ENCODE data around the gene PRKG1.
"Not testable (repeated sequence)": the region's sequence is repeated elsewhere in the genome, so short reads cannot be mapped to it uniquely, and the experiment has no call there.

Gene PRKG1

DNA sequence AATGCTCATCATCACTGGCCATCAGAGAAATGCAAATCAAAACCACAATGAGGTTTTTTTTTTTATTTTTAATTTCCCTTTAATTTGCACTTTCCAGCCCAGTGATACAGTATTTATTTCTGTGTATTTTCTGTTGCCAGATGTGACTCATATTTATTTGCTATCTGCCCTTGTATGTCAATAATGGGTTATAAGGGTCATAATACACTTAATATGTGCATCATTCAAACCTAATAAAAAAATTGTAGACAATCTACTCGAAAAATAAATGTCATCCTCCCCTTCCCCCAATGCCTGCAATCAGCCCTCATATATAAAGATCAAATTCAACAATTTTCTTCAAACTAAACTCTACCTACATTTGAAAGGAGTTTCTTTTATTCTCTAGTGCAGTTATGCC, 470.6 kb downstream of the PRKG1 start:
- no peak for DNase-seq

DNA sequence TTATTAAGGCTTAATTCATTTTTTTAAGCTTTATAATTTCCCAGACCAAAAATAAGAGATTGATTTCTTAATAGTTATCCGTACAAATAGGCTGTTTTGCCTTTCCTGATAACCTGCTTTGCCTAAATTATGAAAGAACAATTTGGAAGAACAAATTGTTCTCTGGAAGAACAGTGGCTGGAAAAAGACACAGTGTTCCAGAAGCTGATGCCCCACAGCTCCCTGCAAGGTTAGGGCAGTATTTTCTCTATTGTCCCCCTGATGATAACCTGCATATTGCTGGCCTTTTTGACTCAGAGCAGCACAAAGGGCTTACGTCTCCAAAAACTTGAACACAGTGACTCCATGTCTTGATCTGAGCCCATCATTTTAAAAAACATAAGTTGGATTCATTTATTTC, 473.7 kb downstream of the PRKG1 start:
- no peak for DNase-seq

DNA sequence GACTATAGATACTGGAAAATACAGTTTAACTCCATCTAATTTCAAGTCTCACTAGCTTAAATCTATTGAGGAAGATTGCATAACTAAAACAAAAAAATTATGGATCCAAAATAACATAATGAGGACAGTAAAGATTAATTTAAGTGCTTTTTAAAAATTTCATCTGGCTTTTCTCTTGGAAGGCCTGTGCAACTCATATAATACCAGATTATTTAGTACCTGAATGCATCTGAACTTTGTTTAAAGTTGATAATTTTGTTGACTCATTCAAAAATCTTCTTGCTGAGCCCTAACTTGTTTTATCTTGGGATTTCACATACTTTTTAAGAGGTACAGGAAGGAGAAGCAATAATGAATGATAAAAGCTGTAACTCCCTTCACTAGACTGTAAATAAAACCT, 478.6 kb downstream of the PRKG1 start:
- DNase-seq = no peak

DNA sequence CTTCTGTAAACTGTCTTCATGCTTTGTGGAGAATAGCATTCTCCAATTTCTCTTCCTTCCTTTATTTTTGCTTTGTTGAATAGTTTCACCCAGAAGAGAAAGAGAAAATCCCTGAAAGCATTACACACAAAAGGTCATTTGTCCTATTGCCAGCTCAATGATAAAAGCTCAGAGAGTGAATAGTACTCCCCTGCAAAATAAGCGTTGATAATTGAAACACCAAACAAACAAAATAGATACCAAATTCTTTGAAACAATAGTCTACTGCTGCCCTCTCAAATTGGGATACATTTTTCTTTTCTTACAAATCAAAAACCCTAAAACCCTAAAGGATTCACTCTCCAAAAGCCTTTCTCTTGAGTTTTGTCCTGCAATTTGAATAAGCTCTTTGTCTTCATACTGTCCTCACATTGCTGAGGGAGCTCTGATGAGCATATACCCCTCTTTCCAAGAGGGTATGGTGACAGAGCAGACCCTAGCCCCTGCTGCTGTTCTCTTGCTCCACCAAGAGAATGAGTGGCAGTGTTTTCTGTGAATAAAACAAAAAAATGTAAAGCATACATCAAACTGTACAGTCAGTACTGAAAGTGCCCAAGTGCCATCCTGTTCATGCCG, 490.7 kb downstream of the PRKG1 start:
- no peak for DNase-seq

DNA sequence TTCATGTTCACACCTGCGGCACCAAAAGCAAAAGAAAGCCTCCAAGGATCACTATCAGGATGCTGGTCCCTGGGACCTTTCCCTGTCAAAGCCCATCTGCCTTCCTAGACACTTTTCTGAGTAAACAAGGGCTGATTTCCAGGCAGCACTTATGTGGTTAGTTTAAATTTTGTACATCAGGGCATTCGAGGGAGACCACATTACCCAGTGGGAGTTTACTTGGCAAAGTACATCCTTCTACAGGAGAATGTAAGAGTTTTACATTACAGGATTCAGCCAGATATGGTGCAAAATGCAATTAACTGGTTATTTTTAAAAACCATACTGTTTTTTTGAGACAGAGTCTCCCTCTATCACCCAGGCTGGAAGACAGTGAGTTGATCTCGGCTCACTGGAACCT, 493.0 kb downstream of the PRKG1 start:
- no peak for DNase-seq

DNA sequence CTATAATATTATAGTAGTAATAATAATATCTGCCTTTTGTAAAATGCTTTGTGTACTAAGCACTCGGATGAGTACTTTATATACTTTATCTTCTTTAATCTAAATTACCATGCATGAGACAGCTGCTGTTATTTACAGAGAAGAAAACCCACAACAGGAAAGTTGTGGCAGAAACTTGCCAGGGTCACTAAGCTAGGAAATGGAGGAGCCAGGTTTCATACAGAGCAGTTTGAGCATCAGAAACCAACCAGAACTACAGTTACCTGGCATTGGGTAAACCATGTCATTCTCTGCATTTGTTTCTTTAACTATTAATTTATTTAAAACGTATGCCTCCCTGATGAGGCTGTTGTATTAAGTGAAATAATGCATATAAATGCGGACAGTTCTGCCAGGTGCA, 495.2 kb downstream of the PRKG1 start:
- no peak for DNase-seq

DNA sequence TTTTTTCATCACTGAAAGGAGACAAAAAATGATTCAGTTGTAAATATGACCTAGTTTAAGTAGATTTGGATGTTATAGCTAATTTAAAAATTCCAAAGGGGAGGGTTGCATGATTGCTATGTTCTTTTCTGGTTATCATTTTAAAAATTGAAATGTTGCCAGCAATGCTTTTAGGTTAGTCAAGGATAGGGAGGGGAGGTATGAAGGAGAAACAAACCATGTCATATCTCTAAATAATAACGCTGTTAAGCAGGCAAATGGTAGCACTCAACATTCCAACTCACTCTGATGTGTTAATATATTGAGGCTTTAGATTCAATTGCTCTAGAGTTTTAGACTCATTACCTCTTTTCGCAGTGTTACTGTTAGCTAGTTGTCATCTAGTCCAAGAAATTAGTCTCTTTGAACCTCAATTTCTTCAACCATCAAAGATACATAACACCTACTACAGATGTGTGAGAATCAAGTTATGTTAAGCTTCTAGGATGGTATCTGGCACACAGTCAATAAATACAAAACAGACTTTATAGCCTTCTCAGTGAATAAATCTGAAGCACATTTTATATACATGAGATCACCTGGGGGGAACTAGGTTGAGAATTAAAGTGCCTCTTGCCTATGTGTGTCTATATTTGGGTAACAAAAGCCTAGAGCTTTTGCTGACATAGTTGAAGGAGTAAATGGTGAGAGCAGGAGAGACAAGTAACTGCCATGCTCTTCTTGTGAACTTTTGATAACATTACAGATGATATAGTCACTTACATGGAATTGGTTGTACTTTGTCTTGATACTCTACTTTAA, 500.2 kb downstream of the PRKG1 start:
- no peak for DNase-seq

DNA sequence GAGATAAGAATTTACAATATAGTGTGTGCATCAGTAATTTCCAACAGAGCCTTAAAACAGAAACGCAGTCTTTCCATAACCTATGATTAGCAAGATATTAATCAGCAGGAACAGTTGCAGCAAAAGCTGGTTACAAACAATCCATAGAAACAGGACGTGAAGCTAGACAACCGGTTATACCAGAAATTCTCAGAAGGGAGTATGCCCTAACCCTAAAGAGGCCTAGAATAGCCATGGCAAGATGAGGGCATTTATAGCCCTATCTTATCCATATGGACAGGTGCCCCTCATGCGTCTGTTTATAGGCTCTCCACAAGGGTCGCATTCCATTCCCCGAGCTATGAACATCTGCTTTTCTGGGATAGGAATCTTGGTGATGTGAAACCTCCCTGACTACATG, 506.9 kb downstream of the PRKG1 start:
- DNase-seq = not testable (repeated sequence)

DNA sequence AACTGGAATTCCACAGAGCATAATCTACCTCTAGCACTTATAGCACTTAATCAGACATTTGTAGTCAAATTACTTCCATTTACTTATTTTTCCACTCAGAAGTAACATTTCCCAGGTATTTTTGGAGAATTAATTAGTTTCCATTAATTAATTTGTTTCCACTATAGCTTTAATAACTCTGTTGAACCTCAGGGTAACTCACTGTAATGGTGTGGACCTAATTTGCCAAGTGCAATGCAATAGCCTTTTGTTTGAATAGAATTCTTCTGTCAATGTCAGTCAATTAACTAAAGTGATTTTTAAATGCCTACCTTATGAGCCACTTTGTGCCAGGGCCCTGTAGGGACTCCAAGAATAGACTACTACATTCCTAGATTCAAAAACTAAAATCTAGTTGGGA, 509.7 kb downstream of the PRKG1 start:
- no peak for DNase-seq

DNA sequence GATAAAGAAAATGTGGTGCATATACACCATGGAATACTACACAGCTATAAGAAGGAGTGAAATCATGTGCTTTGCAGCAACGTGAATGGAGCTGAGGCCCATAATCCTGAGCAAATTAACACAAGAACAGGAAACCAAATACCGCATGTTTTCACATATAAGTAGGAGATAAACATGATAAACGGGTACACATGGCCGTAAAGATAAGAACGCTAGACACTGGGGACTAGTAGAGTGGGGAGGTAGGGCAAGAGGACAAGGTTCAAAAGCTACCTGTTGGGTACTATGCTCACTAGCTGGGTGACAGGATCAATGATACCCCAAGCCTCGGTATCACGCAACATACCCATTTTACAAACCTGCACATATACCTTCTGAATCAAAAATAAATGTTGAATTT, 511.5 kb downstream of the PRKG1 start:
- no peak for DNase-seq

DNA sequence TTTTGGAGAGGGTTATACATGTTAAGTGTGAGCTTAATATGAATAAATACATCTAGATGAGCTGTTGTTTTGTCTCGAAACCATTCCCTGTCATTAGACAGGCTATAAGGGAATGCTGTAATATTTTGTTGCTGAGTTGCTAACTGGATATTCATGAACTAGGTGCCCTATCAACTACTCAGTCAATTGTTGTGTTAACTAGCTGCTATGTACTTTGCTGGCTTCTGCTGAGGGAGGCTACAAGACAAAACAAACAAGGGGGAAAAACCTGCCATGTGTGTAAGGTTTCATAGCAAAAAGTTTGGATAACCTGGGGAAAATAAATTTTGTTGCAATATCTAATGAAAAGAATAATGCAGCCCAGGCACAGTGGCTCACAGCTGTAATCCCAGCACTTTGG, 514.7 kb downstream of the PRKG1 start:
- DNase-seq = no peak

DNA sequence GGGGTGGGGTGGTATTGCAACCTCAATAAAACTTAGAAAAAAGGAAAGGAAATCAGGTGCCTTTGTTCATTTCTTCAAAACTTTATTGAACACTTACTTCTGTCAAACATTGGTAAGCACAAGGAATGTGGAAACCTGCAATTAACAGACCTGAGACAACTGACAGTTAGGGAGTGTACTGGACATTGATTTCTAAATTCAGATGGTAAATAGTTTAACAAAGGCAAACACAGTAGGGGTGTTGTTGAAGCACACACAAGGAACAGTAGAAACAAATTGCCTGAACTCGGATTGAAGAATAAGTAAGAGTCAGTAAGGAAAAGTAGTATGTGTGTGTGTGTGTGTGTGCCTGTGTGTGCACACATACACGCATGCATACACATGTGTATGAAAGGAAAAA, 516.5 kb downstream of the PRKG1 start:
- DNase-seq = no peak

DNA sequence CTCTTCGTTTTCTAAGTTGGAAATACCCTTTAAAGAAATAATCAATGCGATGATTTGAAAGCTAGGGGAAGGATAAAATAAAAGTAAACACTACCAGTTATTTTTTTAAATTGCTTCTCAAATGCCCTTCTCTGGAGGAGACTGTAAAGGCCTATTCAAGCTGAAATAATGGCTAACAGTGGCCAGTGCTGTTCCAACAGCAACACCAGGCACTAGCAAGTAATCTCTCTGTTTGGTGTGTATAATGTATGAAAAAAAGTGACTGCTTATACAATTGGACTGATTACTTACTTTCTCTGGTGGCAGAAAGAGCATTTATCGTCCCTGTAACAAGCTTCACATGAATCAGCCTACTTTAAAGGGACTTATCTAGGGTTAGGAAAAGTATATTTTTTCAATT, 522.4 kb downstream of the PRKG1 start:
- DNase-seq = no peak

DNA sequence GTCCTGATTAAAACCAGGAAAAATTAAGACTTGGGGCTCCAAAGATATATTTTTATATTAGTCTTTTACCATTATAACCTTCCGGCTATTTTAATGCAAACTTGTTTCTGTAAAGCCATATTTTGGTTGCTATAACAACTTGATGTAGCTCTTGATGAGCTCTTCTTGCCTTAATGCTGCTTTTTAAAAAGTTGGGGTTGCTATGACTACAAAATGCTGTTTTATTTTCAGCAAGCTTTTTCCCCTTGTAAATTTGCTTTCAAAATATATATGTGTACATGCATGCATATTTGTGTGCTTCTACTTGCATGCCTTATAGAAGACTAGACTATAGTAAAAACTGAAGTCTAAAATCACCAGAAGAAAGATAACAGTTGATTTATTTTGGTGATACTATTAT, 525.4 kb downstream of the PRKG1 start:
- DNase-seq = no peak

DNA sequence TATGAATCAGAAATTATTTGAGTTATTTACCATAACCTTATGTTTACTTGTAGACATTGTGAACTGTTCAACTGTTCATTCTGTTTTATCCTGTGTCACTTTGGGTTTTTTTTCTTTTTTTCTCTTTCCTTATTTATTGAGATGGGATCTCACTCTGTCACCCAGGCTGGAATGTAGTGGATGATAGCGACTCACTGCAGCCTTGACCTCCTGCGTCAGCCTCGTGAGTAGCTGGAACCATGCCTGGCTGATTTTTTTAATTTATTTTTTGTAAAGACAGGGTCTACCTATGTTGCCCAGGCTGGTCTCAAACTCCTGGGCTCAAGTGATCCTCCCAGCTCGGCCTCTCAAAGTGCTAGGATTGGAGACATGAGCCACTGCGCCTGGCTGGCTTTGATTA, 528.0 kb downstream of the PRKG1 start:
- no peak for DNase-seq

DNA sequence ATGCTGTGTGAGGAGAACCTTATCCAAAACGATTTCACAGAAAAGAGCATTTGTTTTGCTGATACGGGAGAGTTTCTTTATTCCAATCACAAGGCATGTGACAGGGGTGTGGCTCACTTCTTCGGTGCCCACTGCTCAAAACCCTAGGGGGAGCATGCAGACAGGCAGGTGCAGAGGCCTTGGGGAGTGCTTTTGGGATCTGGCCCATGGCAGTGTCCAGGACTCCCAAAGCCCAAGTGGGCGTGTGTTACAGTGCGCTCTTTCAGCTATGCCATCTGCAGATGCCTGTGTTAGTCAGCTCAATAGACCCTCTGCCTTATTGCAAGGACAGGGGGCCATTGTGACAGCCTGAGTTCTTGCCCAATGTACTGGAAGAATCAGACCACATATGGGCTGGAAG, 530.3 kb downstream of the PRKG1 start:
- no peak for DNase-seq

DNA sequence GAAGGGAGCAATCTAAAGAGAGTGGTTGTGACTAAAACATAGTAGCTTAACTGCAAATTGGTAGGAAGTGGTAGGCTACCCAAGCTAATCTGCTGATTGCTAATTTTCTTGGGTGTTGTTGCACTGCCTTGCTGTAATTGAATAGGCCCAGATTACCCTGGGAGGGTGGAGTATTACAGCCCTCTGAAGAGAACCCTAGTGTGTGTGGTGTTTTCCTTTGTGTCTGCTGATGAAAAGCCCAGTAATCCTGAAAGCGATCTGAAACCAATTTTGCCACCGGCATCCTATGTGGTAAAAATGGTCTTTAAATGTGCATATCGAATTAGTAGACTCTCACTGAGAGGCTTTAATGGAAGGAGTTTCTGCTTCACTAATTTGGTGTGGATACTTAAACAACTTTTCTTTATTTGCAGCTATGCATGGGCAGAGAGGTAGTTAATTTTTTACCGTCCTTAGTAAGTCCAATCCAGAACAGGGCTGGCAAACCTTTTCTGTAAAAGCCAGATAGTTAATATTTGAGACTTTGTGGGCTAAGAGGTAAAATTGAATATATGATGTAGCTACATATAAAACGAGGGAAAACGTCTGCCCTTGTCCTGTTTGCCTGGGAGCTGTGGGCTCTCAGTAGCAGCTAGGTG, 532.7 kb downstream of the PRKG1 start:
- no peak for DNase-seq

DNA sequence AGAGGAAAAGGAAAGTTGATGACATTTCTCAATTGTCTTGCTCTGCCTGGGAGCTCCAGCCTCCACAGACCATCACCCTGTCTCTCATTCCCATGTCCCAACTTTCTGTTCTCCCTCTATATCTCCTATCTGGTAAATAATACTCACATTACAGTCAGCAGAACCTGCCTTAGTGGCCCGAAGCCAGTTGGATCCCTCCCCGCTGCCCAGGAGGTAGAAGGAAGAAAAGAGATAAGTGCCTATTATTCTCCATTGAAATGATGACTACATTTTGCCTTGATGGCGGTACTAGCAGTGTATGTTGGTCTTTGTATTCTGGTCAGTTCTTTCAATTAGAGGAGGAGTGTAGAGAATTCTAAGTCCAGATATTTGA, 533.2 kb downstream of the PRKG1 start:
- DNase-seq = no peak

DNA sequence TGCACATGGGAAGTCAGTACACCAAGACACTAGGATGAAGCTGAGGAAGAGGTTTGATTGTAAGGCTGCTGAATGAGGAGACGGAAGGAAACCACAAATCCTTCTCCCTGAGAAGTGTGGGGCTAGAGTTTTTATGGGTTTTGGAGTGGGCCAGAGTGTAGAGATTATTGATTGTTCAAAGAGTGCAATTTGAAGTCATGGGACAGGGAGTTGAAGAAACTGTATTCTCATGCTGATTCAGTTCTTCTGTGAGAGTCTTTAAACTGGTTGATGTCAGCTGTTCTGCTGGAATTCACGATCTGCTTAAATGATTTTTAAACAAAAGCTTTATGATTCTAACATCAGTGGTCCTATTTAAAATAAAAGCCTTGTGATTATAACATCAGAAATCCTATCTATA, 533.9 kb downstream of the PRKG1 start:
- no peak for DNase-seq

DNA sequence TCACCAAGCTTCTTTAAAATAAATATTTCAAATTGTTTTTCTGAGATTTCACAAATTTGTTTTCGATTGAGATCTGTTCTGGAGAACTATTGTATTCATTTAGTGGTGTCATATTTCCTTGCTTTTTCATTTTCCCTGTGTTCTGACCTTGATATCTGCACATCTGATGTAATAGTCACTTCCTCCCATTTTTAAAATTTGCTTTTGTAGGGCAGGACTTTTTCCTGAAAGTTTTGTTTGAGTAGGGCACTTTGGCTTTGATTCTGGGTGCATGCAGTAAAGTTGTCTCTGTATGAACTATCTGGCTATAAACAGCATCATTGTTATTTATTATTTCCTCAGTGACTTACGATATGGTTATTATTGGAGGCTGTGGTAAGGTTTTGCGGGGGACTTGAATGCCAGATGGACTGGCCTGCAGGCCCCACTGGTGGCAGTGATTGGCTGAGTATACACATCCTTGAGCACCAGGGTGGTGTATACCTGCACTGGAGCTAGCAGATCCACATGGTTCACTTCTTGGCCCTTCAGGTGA, 541.5 kb downstream of the PRKG1 start:
- DNase-seq = no peak

DNA sequence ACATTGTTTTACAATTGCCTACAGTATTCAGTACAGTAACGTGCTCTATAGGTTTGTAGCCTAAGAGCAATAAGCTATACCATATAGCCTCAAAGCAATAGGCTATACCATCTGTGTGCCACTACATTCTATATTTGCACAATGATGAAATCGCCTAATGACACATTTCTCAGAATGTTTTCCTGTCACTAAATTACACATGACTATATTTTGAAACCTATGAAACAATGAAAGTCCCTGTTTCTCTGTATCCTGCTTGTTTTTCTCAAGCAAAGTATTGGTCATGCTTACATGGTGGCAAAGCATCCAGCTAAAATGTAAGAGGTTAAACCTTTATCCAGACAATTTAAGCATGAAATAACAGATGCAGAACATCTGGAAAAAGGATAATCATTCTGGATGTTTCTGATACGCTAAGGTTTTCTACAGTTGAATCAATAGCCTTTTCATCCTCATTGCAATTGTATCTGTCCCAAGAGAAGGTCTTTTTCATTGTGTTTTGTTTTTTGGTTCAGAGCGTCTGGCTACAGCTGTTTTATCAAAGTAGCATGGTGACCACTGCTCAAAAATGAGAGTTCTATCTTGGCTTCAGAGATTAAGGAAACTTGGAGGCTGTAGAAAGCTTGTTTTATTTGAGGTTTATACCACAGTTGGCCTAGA, 543.4 kb downstream of the PRKG1 start:
- no peak for DNase-seq

DNA sequence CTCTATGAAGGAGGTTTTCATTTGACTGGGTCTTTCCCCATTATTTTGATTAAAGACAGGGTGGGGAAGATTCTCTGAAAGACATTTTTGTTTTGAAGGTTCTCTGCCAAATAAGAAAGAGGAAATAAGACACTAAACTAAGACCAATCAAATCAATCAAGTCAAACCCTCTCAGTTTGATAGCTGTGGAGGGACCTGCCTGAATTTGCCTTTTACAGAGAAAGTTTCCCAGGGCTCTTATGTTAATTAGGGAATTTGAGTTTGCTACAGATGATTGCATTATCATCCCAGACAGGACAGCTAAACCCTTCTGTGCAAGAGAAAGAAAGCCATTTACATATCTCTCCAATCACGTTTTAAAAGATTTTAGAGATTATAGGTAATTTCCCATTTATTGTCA, 545.1 kb downstream of the PRKG1 start:
- no peak for DNase-seq

DNA sequence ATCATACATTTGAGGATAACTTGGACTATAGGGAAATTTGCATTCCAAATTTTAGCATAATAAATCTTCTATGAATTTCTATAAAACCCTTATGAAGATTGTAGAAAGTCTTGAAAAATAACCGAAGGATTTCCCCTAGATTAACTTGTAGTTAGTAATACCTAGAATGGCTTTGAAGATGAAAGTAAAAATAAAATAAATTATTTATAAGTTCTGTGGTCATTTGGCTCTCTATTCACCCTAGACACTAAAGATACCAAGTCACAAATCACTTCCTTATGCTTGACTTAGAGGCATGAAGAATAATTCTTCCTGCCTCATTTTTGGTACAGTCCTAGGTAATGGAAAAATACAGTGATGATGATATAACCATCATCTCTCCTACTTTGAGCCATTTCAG, 545.8 kb downstream of the PRKG1 start:
- no peak for DNase-seq

DNA sequence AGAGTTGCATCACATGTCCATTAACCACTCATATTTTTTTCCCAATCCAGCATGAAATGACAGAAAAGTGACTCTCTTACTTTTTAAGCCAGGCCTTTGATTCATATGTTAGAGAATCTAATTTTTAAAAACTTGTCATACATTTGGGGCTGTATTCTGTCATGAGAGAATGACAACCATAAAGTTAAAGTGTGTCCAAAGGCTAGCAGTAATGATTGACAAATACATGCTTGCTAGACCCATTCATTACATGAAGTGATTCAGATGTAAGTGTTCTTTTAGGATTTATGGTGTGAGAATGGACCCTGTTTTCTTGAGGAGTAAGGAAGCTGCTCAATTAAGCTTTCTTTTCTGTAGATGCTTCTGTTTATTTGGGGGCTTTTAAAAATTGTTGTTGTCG, 549.7 kb downstream of the PRKG1 start:
- no peak for DNase-seq

Data from inflammatory macrophage treated with lipopolysaccharide for 1 hour (primary cell).